ENCODE measurements around the gene RNF157.
A peak's percentile ranks its signal among the peaks of the same experiment; 100 is the strongest.

Gene RNF157

GRCh38 chr17:76160896-76161528 lies 79.3 kb downstream of the RNF157 start:
- TF ChIP-seq ZFX (IDR thresholded peaks at IDR 0.05) = no peak
- TF ChIP-seq, protein P1, sequence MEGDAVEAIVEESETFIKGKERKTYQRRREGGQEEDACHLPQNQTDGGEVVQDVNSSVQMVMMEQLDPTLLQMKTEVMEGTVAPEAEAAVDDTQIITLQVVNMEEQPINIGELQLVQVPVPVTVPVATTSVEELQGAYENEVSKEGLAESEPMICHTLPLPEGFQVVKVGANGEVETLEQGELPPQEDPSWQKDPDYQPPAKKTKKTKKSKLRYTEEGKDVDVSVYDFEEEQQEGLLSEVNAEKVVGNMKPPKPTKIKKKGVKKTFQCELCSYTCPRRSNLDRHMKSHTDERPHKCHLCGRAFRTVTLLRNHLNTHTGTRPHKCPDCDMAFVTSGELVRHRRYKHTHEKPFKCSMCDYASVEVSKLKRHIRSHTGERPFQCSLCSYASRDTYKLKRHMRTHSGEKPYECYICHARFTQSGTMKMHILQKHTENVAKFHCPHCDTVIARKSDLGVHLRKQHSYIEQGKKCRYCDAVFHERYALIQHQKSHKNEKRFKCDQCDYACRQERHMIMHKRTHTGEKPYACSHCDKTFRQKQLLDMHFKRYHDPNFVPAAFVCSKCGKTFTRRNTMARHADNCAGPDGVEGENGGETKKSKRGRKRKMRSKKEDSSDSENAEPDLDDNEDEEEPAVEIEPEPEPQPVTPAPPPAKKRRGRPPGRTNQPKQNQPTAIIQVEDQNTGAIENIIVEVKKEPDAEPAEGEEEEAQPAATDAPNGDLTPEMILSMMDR (conservative IDR thresholded peaks at IDR 0.05) = no peak
- H3K27ac ChIP-seq = peak overlapping the region; percentile 73

DNA sequence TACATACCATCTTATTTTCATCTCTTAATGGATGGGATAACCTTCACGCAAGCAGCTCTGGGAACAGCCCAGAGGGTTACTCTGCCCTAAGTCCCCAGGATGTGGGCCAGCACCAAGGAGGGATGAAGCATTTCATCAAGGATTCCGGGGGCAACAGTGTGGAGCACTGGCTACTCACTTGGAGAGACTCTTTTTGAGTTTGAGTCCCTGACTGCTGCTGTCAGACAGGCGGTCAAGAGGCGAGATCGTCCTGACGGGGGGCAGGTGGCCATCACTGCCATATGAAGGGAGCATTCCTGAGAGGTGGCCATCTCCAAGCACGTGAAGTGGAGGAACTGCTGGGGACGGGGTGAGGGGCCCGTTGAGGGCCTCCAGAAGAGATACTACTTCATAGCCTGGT lies 81.1 kb downstream of the RNF157 start:
- TF ChIP-seq, protein P1 (conservative IDR thresholded peaks at IDR 0.05) = no peak
- no peak for TF ChIP-seq ZFX (IDR thresholded peaks at IDR 0.05)
- H3K27ac ChIP-seq = no peak overlapping the region

DNA sequence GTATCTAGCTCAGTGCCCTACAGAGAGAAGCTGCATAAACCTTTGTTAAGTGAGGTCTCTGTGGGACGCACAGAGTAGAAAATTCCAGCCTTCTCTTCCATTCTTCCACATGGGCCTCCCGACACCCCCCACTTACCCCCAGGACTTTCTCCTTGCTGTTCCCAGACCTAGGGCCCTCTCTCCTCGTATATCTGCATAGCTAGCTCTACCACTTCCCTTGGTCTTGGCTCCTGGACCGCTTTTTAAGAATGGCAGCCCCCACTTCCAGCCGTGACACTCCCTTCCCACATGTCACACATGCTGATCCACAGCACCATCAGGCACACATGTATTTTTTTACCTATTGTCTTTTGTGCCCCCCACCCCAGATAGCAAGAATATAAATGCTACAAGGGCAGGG lies 82.5 kb downstream of the RNF157 start:
- TF ChIP-seq, protein P1 (conservative IDR thresholded peaks at IDR 0.05) = no peak
- no peak for TF ChIP-seq ZFX (IDR thresholded peaks at IDR 0.05)
- peak overlapping the region; percentile 59 for H3K27ac ChIP-seq

- no peak for TF ChIP-seq ZFX (IDR thresholded peaks at IDR 0.05)
- TF ChIP-seq, protein P1 (conservative IDR thresholded peaks at IDR 0.05) = no peak
- H3K27ac ChIP-seq = peak overlapping the region; percentile 59
Observed at GRCh38 chr17:76156662-76156991, 83.7 kb downstream of the RNF157 start.

- peak overlapping the region; percentile 59 for H3K27ac ChIP-seq
- TF ChIP-seq ZFX (IDR thresholded peaks at IDR 0.05) = no peak
- TF ChIP-seq, protein P1 (conservative IDR thresholded peaks at IDR 0.05) = no peak
Observed at GRCh38 chr17:76155988-76156661, 84.2 kb downstream of the RNF157 start.

DNA sequence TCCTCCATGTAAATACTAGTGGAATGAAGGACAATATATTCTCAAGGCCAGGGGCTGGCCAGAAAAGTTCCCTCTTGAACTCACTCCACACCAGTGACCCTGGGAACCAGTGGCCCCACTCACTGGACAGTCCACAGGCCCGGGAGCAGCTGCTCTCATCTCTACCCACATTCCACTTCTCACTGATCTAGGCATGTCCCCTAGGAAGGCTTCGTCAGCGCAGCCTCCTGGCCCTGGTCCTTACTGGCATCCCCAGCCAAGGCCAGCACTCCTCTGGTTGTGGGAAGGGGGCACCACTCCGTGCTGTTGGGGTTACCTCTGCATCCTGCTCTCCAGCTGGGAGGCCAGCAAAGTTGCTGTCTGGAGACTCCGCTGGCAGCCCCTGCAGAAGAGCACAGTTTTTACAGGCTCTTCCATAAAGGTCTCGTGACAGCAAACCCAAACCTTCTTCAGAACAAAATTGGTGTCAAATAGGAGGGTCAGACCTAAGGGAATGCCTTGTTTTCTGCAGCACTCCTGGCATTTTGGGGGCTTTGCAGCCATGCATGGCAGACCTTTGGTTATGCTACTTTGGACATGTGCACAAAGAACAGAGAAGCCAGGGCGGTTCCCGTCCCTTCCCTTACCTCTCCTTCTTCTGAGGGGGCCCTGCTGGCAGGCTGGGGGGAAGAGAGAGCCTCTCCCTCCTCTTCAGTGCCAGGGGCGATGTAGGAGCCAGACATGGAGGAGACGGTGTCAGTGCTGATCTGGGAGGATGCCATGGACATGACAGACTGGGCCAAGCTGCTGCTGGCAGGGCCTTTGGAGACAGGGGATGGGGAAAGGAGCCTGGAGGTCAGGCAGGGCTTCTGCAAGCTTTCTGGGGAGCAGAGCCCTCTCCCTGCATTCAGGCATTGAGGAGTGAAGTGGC lies 85.1 kb downstream of the RNF157 start:
- TF ChIP-seq, protein P1 (conservative IDR thresholded peaks at IDR 0.05) = no peak
- TF ChIP-seq ZFX (IDR thresholded peaks at IDR 0.05) = no peak
- H3K27ac ChIP-seq = peak overlapping the region; percentile 59

DNA sequence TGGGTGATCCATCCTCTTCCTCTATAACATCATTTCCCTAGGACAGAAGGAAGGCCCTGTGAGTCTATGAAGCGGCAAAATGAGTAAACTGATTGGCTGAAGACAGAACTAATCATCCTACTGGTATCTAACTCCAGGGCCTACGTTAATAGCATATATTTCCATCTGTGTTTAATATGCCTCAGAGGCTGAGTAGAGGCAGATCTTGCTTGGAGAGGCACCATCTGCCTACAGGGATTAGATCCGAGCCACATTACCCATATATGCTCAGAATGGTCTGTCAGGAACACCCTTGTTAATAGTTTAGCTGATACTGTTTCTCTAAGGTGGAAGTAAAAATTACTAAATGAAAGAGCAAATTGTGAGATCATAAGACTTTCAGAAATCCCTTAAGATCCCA lies 86.0 kb downstream of the RNF157 start:
- no peak overlapping the region for H3K27ac ChIP-seq
- TF ChIP-seq, protein P1 (conservative IDR thresholded peaks at IDR 0.05) = no peak
- TF ChIP-seq ZFX (IDR thresholded peaks at IDR 0.05) = no peak
